Esophagus muscularis mucosa (tissue), 4 donors: Measurements from ENCODE around the gene PARD3B. TPM values are rescaled to one million over a fixed set of nuclear protein-coding genes. Genes with fewer than 3 reads are reported as not detected.

ENCODE experiments used
- DNase-seq: peaks from one replicate; pipeline ENCODE4 v3.0.0-alpha.2; 2017; ENCODE audit errors: extremely low spot score
- H3K27ac ChIP-seq, 4 donors: fragments of 200-600 bp; sonication (generic); replicated peaks in 1 of 4; 1 replicate in 3 of 4; 2 replicates in 1 of 4; pipeline ENCODE4 v1.5.1; 2016 to 2019; ENCODE audit warnings: mild to moderate bottlenecking in 1 of 4
- H3K27me3 ChIP-seq, 4 donors: fragments of 200-600 bp; sonication (generic); one replicate each; pipeline versions ENCODE4 v1.5.1 to v1.6.0; 2016 to 2019
- H3K36me3 ChIP-seq, 4 donors: fragments of 200-600 bp; sonication (generic); one replicate each; pipeline ENCODE4 v1.5.1; 2016 to 2019
- H3K4me1 ChIP-seq, 4 donors: fragments of 200-600 bp; sonication (generic); one replicate each; pipeline ENCODE4 v1.5.1; 2016 to 2019
- H3K4me3 ChIP-seq, 4 donors: fragments of 200-600 bp; sonication (generic); 1 replicate in 2 of 4; 2 replicates in 2 of 4; pipeline ENCODE4 v1.5.1; 2016 to 2019; ENCODE audit warnings: mild to moderate bottlenecking in 4 of 4, moderate library complexity in 1 of 4
- H3K9me3 ChIP-seq, 4 donors: fragments of 200-600 bp; sonication (generic); 1 replicate in 3 of 4; 2 replicates in 1 of 4; pipeline ENCODE4 v1.5.1; 2016 to 2019
- CTCF ChIP-seq, 3 experiments: fragments of 200-600 bp in 2 of 3; fragments of 450-650 bp in 1 of 3; sonication (generic) in 2 of 3; IDR thresholded peaks; one replicate each; pipeline ENCODE4 v1.5.1; 2017 to 2019; ENCODE audit warnings: antibody characterized with exemption in 3 of 3, mild to moderate bottlenecking in 2 of 3, moderate library complexity in 1 of 3
- EP300 ChIP-seq: sonication (generic); formaldehyde crosslinking; IDR thresholded peaks from one replicate; pipeline ENCODE4 v1.6.1; 2017; ENCODE audit warnings: antibody characterized with exemption
- POLR2A ChIP-seq: fragments of 450-650 bp; IDR thresholded peaks from one replicate; pipeline ENCODE4 v1.6.1; 2017; ENCODE audit warnings: antibody characterized with exemption, moderate library complexity, mild to moderate bottlenecking, low read depth
- POLR2AphosphoS5 ChIP-seq, 2 donors: sonication (generic); formaldehyde crosslinking; IDR thresholded peaks; one replicate each; pipeline ENCODE4 v1.6.1; 2017; ENCODE audit warnings: antibody characterized with exemption in 2 of 2
- WGBS: methylation state at CpG from one replicate; pipeline ENCODE4 v1.1.5; 2018; 5-methylcytosine and 5-hydroxymethylcytosine counted together
- intact Hi-C: fragments of 100-400 bp; cut with DNase I; formaldehyde crosslinking; loops from one replicate; pipeline ENCODE4 v1.15.1; 2023
- total RNA-seq, 4 donors: library from RNA; depleted of rRNA; stranded (reverse); fragments of >200 nt; gene quantifications; one replicate each; pipeline versions ENCODE4 v1.1.0 to v1.2.1, GENCODE V29; 2016

PARD3B gene
- total RNA-seq, 4 donors from 2014 or later = 24.2 to 40.8 (median 32.5) TPM

- 98% methylated on average over 4 of the region's 4 CpGs for WGBS
- intact Hi-C loops = no loop called here
- no peaks in the 10 kb centered on the region for H3K4me1 ChIP-seq
- H3K9me3 ChIP-seq = peaks cover 0 to 16% (median 12%) of the 10 kb centered on the region in 4 donors
- H3K27ac ChIP-seq = no peak overlapping the region
- no peaks in the 10 kb centered on the region for H3K27me3 ChIP-seq
- TF ChIP-seq POLR2AphosphoS5 (IDR thresholded peaks at IDR 0.05) (no peak), POLR2A (no peak), EP300 (no peak), CTCF (IDR thresholded peaks at IDR 0.05) (no peak)
- no peaks in the 10 kb centered on the region for H3K36me3 ChIP-seq
- no peak overlapping the region for H3K4me3 ChIP-seq
- DNase-seq = no peak
Measured at GRCh38 chr2:205520311-205520710, 975.0 kb downstream of the PARD3B start.

GRCh38 chr2:205524656-205525055 is 979.4 kb downstream of the PARD3B start:
- intact Hi-C loops = no loop called here
- WGBS = 91% methylated on average over 3 of the region's 3 CpGs
- DNase-seq = no peak
- Histone ChIP-seq H3K27ac (no peak overlapping the region), H3K4me1 (peaks cover 0 to 9% (median 0%) of the 10 kb centered on the region in 4 donors), H3K9me3 (no peaks in the 10 kb centered on the region), H3K27me3 (no peaks in the 10 kb centered on the region), H3K4me3 (no peak overlapping the region), H3K36me3 (no peaks in the 10 kb centered on the region)
- no peak for TF ChIP-seq EP300
- TF ChIP-seq POLR2AphosphoS5 (IDR thresholded peaks at IDR 0.05) = no peak
- TF ChIP-seq CTCF (IDR thresholded peaks at IDR 0.05) = no peak
- no peak for TF ChIP-seq POLR2A

DNA sequence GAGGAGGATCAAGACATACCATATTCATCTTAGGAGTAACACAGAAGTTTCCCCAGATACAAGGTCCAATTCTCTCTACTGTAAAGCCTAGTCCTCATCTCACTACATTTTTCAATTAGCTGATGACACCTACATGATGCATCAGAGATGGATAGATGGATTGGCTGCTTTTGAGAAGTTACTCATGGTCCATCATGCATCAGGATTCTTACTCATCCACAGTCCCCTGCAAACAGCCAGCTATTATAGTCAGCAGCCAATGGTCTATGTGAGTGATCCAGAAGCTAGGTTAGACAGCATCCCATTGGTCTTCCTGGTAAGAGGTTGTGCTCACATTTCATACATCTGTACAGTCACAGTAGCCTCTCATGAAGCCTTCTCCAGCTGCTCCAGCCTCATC is 982.5 kb downstream of the PARD3B start:
- no peaks in the 10 kb centered on the region for H3K9me3 ChIP-seq
- no peaks in the 10 kb centered on the region for H3K36me3 ChIP-seq
- H3K4me1 ChIP-seq = peaks cover 0 to 9% (median 0%) of the 10 kb centered on the region in 4 donors
- DNase-seq = no peak
- no peak overlapping the region for H3K27ac ChIP-seq
- no peaks in the 10 kb centered on the region for H3K27me3 ChIP-seq
- TF ChIP-seq POLR2A = no peak
- no peak for TF ChIP-seq CTCF (IDR thresholded peaks at IDR 0.05)
- TF ChIP-seq EP300 = no peak
- TF ChIP-seq POLR2AphosphoS5 (IDR thresholded peaks at IDR 0.05) = no peak
- H3K4me3 ChIP-seq = no peak overlapping the region
- intact Hi-C loops = no loop called here

DNA sequence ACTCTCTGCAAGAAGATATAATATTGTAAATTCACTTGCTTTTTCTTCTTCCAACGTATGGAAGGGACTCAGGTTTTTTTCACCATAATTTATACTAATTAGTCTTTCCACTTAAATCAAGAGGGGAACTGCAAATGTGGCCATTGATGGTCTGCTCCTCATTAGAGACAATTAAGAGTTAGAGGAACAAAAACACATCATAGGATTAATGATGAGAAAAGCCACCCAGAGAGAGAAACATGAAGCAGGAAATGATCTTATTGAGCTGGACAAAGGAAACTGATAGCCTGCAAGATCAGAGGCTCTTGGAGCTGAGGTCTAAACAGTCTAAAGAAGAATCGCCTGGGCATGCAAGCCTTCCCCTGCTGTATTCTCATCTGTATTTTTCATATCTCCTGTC is 985.8 kb downstream of the PARD3B start:
- TF ChIP-seq CTCF (IDR thresholded peaks at IDR 0.05) = no peak
- no peak for TF ChIP-seq POLR2AphosphoS5 (IDR thresholded peaks at IDR 0.05)
- TF ChIP-seq EP300 = no peak
- no peak for TF ChIP-seq POLR2A

GRCh38 chr2:205531489-205532148 is 986.3 kb downstream of the PARD3B start:
- Histone ChIP-seq H3K27ac (no peak overlapping the region), H3K4me3 (no peak overlapping the region), H3K27me3 (no peaks in the 10 kb centered on the region), H3K9me3 (no peaks in the 10 kb centered on the region), H3K36me3 (no peaks in the 10 kb centered on the region), H3K4me1 (peaks cover 0 to 9% (median 0%) of the 10 kb centered on the region in 4 donors)
- DNase-seq = no peak
- WGBS = 93% methylated on average over 9 of the region's 9 CpGs
- TF ChIP-seq EP300 (no peak), POLR2A (no peak), POLR2AphosphoS5 (IDR thresholded peaks at IDR 0.05) (no peak), CTCF (IDR thresholded peaks at IDR 0.05) (no peak)
- intact Hi-C loops = no loop called here

More for the DNA sequence above, 985.8 kb downstream of the PARD3B start:
- intact Hi-C loops = no loop called here
- no peak for DNase-seq
- H3K4me3 ChIP-seq = no peak overlapping the region
- no peaks in the 10 kb centered on the region for H3K27me3 ChIP-seq
- 88% methylated on average over 2 of the region's 2 CpGs for WGBS
- no peak overlapping the region for H3K27ac ChIP-seq
- H3K9me3 ChIP-seq = no peaks in the 10 kb centered on the region
- H3K4me1 ChIP-seq = peaks cover 0 to 9% (median 0%) of the 10 kb centered on the region in 4 donors
- no peaks in the 10 kb centered on the region for H3K36me3 ChIP-seq
